ENCODE results near the gene OSBPL8. TPM values are rescaled to one million over a fixed set of nuclear protein-coding genes. Genes with fewer than 3 reads are reported as not detected.

The OSBPL8 gene
- total and polyA plus RNA-seq, 2 donors (not counting 1 experiment from before 2014, with no cell fraction given), result 89.6 to 240 TPM

DNA sequence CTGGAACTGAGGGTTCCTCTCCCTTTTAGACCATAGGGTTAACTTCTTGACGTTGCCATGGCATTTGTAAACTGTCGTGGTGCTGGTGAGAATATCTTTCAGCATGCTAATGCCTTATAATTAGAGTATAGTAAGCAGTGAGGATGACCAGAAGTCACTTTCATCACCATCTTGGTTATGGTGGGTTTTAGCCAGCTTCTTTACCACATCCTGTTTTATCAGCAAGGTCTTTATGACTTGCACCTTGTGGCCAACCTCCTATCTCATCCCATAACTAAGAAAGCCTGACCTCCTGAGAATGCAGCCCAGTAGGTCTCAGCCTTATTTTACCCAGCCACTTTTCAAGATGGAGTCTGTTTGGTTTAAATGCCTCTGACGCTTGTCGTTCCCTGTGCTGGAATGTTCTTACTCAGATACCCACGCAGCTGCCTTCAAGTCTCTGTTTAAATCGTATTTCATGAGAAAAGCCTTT, 255.5 kb downstream of the OSBPL8 start:
- Histone ChIP-seq H3K4me1 (ENCODE audit: control insufficient read depth, extremely low read depth, insufficient read depth, low read length) (no peaks in the 10 kb centered on the region), H3K27ac (ENCODE audit: insufficient read depth, low read length) (no peak overlapping the region), H3K9ac (ENCODE audit: insufficient read depth, low read length) (no peak overlapping the region), H3K9me3 (ENCODE audit: control insufficient read depth, insufficient read depth, low read depth, low read length) (no peaks in the 10 kb centered on the region), H3K4me2 (ENCODE audit: extremely low read depth, insufficient read depth, low read length) (no peak overlapping the region), H4K20me1 (ENCODE audit: control insufficient read depth, extremely low read depth, insufficient read depth, low read length) (no peaks in the 10 kb centered on the region), H3K79me2 (ENCODE audit: control insufficient read depth, insufficient read depth, low read length) (no peaks in the 10 kb centered on the region), H3K27me3 (ENCODE audit: control insufficient read depth, insufficient read depth, low read length) (no peaks in the 10 kb centered on the region), H3K36me3 (ENCODE audit: control insufficient read depth, insufficient read depth, low read length) (no peaks in the 10 kb centered on the region), H3K4me3 (replicated peaks in 1 of 4; ENCODE audit: control extremely low read depth in 1 of 4, insufficient read depth in 1 of 4, low read depth in 3 of 4, low read length in 4 of 4) (no peak overlapping the region), H2AFZ (ENCODE audit: low read length) (no peak overlapping the region)
- peak in 1 of 2 donors; percentile 45 for DNase-seq (ENCODE audit: low read depth in 2 of 2)
- TF ChIP-seq, protein P1, sequence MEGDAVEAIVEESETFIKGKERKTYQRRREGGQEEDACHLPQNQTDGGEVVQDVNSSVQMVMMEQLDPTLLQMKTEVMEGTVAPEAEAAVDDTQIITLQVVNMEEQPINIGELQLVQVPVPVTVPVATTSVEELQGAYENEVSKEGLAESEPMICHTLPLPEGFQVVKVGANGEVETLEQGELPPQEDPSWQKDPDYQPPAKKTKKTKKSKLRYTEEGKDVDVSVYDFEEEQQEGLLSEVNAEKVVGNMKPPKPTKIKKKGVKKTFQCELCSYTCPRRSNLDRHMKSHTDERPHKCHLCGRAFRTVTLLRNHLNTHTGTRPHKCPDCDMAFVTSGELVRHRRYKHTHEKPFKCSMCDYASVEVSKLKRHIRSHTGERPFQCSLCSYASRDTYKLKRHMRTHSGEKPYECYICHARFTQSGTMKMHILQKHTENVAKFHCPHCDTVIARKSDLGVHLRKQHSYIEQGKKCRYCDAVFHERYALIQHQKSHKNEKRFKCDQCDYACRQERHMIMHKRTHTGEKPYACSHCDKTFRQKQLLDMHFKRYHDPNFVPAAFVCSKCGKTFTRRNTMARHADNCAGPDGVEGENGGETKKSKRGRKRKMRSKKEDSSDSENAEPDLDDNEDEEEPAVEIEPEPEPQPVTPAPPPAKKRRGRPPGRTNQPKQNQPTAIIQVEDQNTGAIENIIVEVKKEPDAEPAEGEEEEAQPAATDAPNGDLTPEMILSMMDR (conservative IDR thresholded peaks at IDR 0.05 in 1 of 2, IDR thresholded peaks at IDR 0.05 in 1 of 2; ENCODE audit: low read depth in 1 of 2, low read length in 2 of 2), result no peak
- no peak for TF ChIP-seq EZH2 (IDR thresholded peaks at IDR 0.05; ENCODE audit: low read length, missing control alignments)

GRCh38 chr12:76303365-76303764, 256.2 kb downstream of the OSBPL8 start:
- DNase-seq (ENCODE audit: low read depth in 2 of 2), result no peak
- H3K9me3 ChIP-seq (ENCODE audit: control insufficient read depth, insufficient read depth, low read depth, low read length), result no peaks in the 10 kb centered on the region
- no peaks in the 10 kb centered on the region for H4K20me1 ChIP-seq (ENCODE audit: control insufficient read depth, extremely low read depth, insufficient read depth, low read length)
- no peaks in the 10 kb centered on the region for H3K27me3 ChIP-seq (ENCODE audit: control insufficient read depth, insufficient read depth, low read length)
- no peak overlapping the region for H3K4me3 ChIP-seq (replicated peaks in 1 of 4; ENCODE audit: control extremely low read depth in 1 of 4, insufficient read depth in 1 of 4, low read depth in 3 of 4, low read length in 4 of 4)
- no peak overlapping the region for H3K9ac ChIP-seq (ENCODE audit: insufficient read depth, low read length)
- no peak overlapping the region for H3K4me2 ChIP-seq (ENCODE audit: extremely low read depth, insufficient read depth, low read length)
- H3K36me3 ChIP-seq (ENCODE audit: control insufficient read depth, insufficient read depth, low read length), result no peaks in the 10 kb centered on the region
- TF ChIP-seq, protein P1 (conservative IDR thresholded peaks at IDR 0.05 in 1 of 2, IDR thresholded peaks at IDR 0.05 in 1 of 2; ENCODE audit: low read depth in 1 of 2, low read length in 2 of 2), result no peak
- TF ChIP-seq EZH2 (IDR thresholded peaks at IDR 0.05; ENCODE audit: low read length, missing control alignments), result no peak
- H3K27ac ChIP-seq (ENCODE audit: insufficient read depth, low read length), result no peak overlapping the region
- no peak overlapping the region for H2AFZ ChIP-seq (ENCODE audit: low read length)
- H3K4me1 ChIP-seq (ENCODE audit: control insufficient read depth, extremely low read depth, insufficient read depth, low read length), result no peaks in the 10 kb centered on the region
- no peaks in the 10 kb centered on the region for H3K79me2 ChIP-seq (ENCODE audit: control insufficient read depth, insufficient read depth, low read length)

Other genes with a start within 250 kb of the OSBPL8 start
- gene BBS10, start 211.4 kb downstream of the OSBPL8 start, total RNA-seq, result 21.1 and 31.0 TPM in 2 replicates
- gene BBS10, start 211.4 kb downstream of the OSBPL8 start, polyA plus RNA-seq, result 14.2 and 19.0 TPM in 2 replicates
- 140 and 141 TPM in 2 replicates for gene ZDHHC17, start 204.3 kb upstream of the OSBPL8 start, total RNA-seq
- gene ZDHHC17, start 204.3 kb upstream of the OSBPL8 start, polyA plus RNA-seq, result 15.6 and 30.5 TPM in 2 replicates